Neutrophil (primary cell): ENCODE data around the gene TMC3.

Experiments
- H3K27ac ChIP-seq: fragments of 200-600 bp; sonication (generic); 2 replicates; pipeline ENCODE4 v1.5.1; 2016; ENCODE audit warnings: mild to moderate bottlenecking, moderate library complexity
- H3K27me3 ChIP-seq: fragments of 200-600 bp; sonication (generic); 2 replicates; pipeline ENCODE4 v1.6.0; 2016; ENCODE audit warnings: mild to moderate bottlenecking
- H3K36me3 ChIP-seq: fragments of 200-600 bp; sonication (generic); 2 replicates; pipeline ENCODE4 v1.5.1; 2017
- H3K4me1 ChIP-seq, 2 experiments: fragments of 200-600 bp in 1 of 2; sonication (generic) in 1 of 2; 1 replicate in 1 of 2; 2 replicates in 1 of 2; pipeline versions ENCODE4 v1.5.1 to v1.6.1; 2013 to 2016; ENCODE audit warnings: low read depth in 1 of 2, low read length in 1 of 2, mild to moderate bottlenecking in 1 of 2, moderate library complexity in 1 of 2; ENCODE audit not compliant: control insufficient read depth in 1 of 2, insufficient read depth in 1 of 2
- H3K4me3 ChIP-seq, 2 experiments: fragments of 200-600 bp in 1 of 2; sonication (generic) in 1 of 2; 1 replicate in 1 of 2; 2 replicates in 1 of 2; pipeline ENCODE4 v1.5.1; 2013 to 2016; ENCODE audit warnings: low read depth in 1 of 2, low read length in 1 of 2, mild to moderate bottlenecking in 1 of 2, moderate library complexity in 1 of 2
- H3K9me3 ChIP-seq: fragments of 200-600 bp; sonication (generic); 2 replicates; pipeline ENCODE4 v1.5.1; 2016
- CTCF ChIP-seq: fragments of 200-600 bp; sonication (generic); IDR thresholded peaks from 2 replicates; pipeline ENCODE4 v1.5.1; 2016; ENCODE audit warnings: antibody characterized with exemption

The TMC3 gene

GRCh38 chr15:81391657-81392056 is 17.6 kb upstream of the TMC3 start:
- Histone ChIP-seq H3K4me3 (no peak overlapping the region), H3K9me3 (no peaks in the 10 kb centered on the region), H3K27ac (no peak overlapping the region), H3K27me3 (no peaks in the 10 kb centered on the region), H3K36me3 (peaks cover 23% of the 10 kb centered on the region), H3K4me1 (no peaks in the 10 kb centered on the region)
- TF ChIP-seq CTCF, result no peak

- no peak overlapping the region for H3K4me3 ChIP-seq
- H3K27me3 ChIP-seq, result no peaks in the 10 kb centered on the region
- H3K36me3 ChIP-seq, result peaks cover 29% of the 10 kb centered on the region
- TF ChIP-seq CTCF, result no peak
- peaks cover 0 to 3% of the 10 kb centered on the region in 2 experiments for H3K4me1 ChIP-seq
- H3K27ac ChIP-seq, result no peak overlapping the region
- H3K9me3 ChIP-seq, result no peaks in the 10 kb centered on the region
Measured at GRCh38 chr15:81388436-81388770, 14.4 kb upstream of the TMC3 start.

- no peaks in the 10 kb centered on the region for H3K9me3 ChIP-seq
- peaks cover 0 to 3% of the 10 kb centered on the region in 2 experiments for H3K4me1 ChIP-seq
- TF ChIP-seq CTCF, result no peak
- H3K27ac ChIP-seq, result no peak overlapping the region
- peaks cover 31% of the 10 kb centered on the region for H3K36me3 ChIP-seq
- no peaks in the 10 kb centered on the region for H3K27me3 ChIP-seq
- no peak overlapping the region for H3K4me3 ChIP-seq
Measured at GRCh38 chr15:81387621-81388435, 13.8 kb upstream of the TMC3 start.

GRCh38 chr15:81386947-81387346 is 12.9 kb upstream of the TMC3 start:
- Histone ChIP-seq H3K4me1 (peaks cover 0 to 3% of the 10 kb centered on the region in 2 experiments), H3K36me3 (peaks cover 39% of the 10 kb centered on the region)
- TF ChIP-seq CTCF, result no peak

GRCh38 chr15:81385721-81386076 is 11.7 kb upstream of the TMC3 start:
- no peak for TF ChIP-seq CTCF
- no peak overlapping the region for H3K4me3 ChIP-seq
- H3K27me3 ChIP-seq, result no peaks in the 10 kb centered on the region
- H3K27ac ChIP-seq, result no peak overlapping the region
- H3K4me1 ChIP-seq, result peaks cover 0 to 3% of the 10 kb centered on the region in 2 experiments
- peaks cover 39% of the 10 kb centered on the region for H3K36me3 ChIP-seq
- H3K9me3 ChIP-seq, result no peaks in the 10 kb centered on the region

More at GRCh38 chr15:81386947-81387346, 12.9 kb upstream of the TMC3 start:
- Histone ChIP-seq H3K27me3 (no peaks in the 10 kb centered on the region), H3K27ac (no peak overlapping the region), H3K9me3 (no peaks in the 10 kb centered on the region), H3K4me3 (no peak overlapping the region)
